ENCODE results near the gene PPIE. TPM values are rescaled to one million over a fixed set of nuclear protein-coding genes. Genes with fewer than 3 reads are reported as not detected.
A peak's percentile ranks its signal among the peaks of the same experiment; 100 is the strongest.
"Not testable (repeated sequence)": the region's sequence is repeated elsewhere in the genome, so short reads cannot be mapped to it uniquely, and the experiment has no call there.

The PPIE gene
- polyA plus RNA-seq, 4 donors = 39.7 to 72.5 (median 55.6) TPM

GRCh38 chr1:39788426-39788757, 49.7 kb downstream of the PPIE start:
- WGBS, 3 donors = 3 to 4% (median 4%) methylated on average over 5 to 51 of the region's 51 CpGs
- DNase-seq (no peak), FAIRE-seq (no peak)
- no peaks in the 10 kb centered on the region for H3K36me3 ChIP-seq (ENCODE audit: control insufficient read depth in 3 of 3, insufficient read depth in 2 of 3, low read depth in 1 of 3, low read length in 3 of 3)
- H3K27me3 ChIP-seq (ENCODE audit: control insufficient read depth in 3 of 3, insufficient read depth in 3 of 3, low read length in 3 of 3) = peaks cover 0 to 32% (median 0%) of the 10 kb centered on the region in 3 donors
- H3K4me1 ChIP-seq (ENCODE audit: control insufficient read depth in 3 of 3, insufficient read depth in 2 of 3, low read depth in 1 of 3, low read length in 2 of 3) = no peaks in the 10 kb centered on the region
- peak overlapping the region in 2 of 3 donors; percentile 57 to 74 for H3K4me3 ChIP-seq (ENCODE audit: low read depth in 1 of 3, low read length in 3 of 3)
- H3K27ac ChIP-seq (ENCODE audit: low read depth in 1 of 3, low read length in 2 of 3) = peak overlapping the region in 1 of 3 donors; percentile 68
- H3K9me3 ChIP-seq (ENCODE audit: control insufficient read depth in 2 of 2, insufficient read depth in 1 of 2, low read depth in 1 of 2, low read length in 1 of 2) = no peaks in the 10 kb centered on the region

GRCh38 chr1:39788758-39789570, 50.3 kb downstream of the PPIE start, which contains the start of gene BMP8B:
Gene BMP8B, minus strand, starts transcription at chr1:39788865. Its CDS starts 380 bp downstream, at chr1:39788485.
- H3K9me3 ChIP-seq (ENCODE audit: control insufficient read depth in 2 of 2, insufficient read depth in 1 of 2, low read depth in 1 of 2, low read length in 1 of 2) = no peaks in the 10 kb centered on the region
- FAIRE-seq = no peak
- H3K27me3 ChIP-seq (ENCODE audit: control insufficient read depth in 3 of 3, insufficient read depth in 3 of 3, low read length in 3 of 3) = peaks cover 0 to 29% (median 0%) of the 10 kb centered on the region in 3 donors
- H3K27ac ChIP-seq (ENCODE audit: low read depth in 1 of 3, low read length in 2 of 3) = peak within 1 kb of the TSS in 2 of 3 donors; percentile 20 to 68
- H3K36me3 ChIP-seq (ENCODE audit: control insufficient read depth in 3 of 3, insufficient read depth in 2 of 3, low read depth in 1 of 3, low read length in 3 of 3) = no peaks in the 10 kb centered on the region
- DNase-seq = peak; percentile 75 to 77
- H3K4me3 ChIP-seq (ENCODE audit: low read depth in 1 of 3, low read length in 3 of 3) = peak within 1 kb of the TSS in 2 of 3 donors; percentile 57 to 74
- no peaks in the 10 kb centered on the region for H3K4me1 ChIP-seq (ENCODE audit: control insufficient read depth in 3 of 3, insufficient read depth in 2 of 3, low read depth in 1 of 3, low read length in 2 of 3)
- WGBS, 3 donors = 1 to 3% (median 1%) methylated on average over 42 to 91 of the region's 91 CpGs

GRCh38 chr1:39789571-39790110, 51.0 kb downstream of the PPIE start:
- H3K4me3 ChIP-seq (ENCODE audit: low read depth in 1 of 3, low read length in 3 of 3) = peak overlapping the region in 1 of 3 donors; percentile 74

GRCh38 chr1:39791838-39792237, 53.2 kb downstream of the PPIE start:
- Histone ChIP-seq H3K36me3 (ENCODE audit: control insufficient read depth in 3 of 3, insufficient read depth in 2 of 3, low read depth in 1 of 3, low read length in 3 of 3) (no peaks in the 10 kb centered on the region), H3K27ac (ENCODE audit: low read depth in 1 of 3, low read length in 2 of 3) (no peak overlapping the region), H3K9me3 (ENCODE audit: control insufficient read depth in 2 of 2, insufficient read depth in 1 of 2, low read depth in 1 of 2, low read length in 1 of 2) (no peaks in the 10 kb centered on the region), H3K4me3 (ENCODE audit: low read depth in 1 of 3, low read length in 3 of 3) (no peak overlapping the region), H3K4me1 (ENCODE audit: control insufficient read depth in 3 of 3, insufficient read depth in 2 of 3, low read depth in 1 of 3, low read length in 2 of 3) (no peaks in the 10 kb centered on the region), H3K27me3 (ENCODE audit: control insufficient read depth in 3 of 3, insufficient read depth in 3 of 3, low read length in 3 of 3) (peaks cover 0 to 26% (median 0%) of the 10 kb centered on the region in 3 donors)
- 93 to 98% (median 95%) methylated on average over 2 of the region's 2 CpGs for WGBS, 3 donors
- no peak for FAIRE-seq
- no peak for DNase-seq

More at GRCh38 chr1:39789571-39790110, 51.0 kb downstream of the PPIE start:
- no peaks in the 10 kb centered on the region for H3K36me3 ChIP-seq (ENCODE audit: control insufficient read depth in 3 of 3, insufficient read depth in 2 of 3, low read depth in 1 of 3, low read length in 3 of 3)
- DNase-seq (no peak), FAIRE-seq (no peak)
- no peaks in the 10 kb centered on the region for H3K4me1 ChIP-seq (ENCODE audit: control insufficient read depth in 3 of 3, insufficient read depth in 2 of 3, low read depth in 1 of 3, low read length in 2 of 3)
- H3K27ac ChIP-seq (ENCODE audit: low read depth in 1 of 3, low read length in 2 of 3) = no peak overlapping the region
- no peaks in the 10 kb centered on the region for H3K9me3 ChIP-seq (ENCODE audit: control insufficient read depth in 2 of 2, insufficient read depth in 1 of 2, low read depth in 1 of 2, low read length in 1 of 2)
- H3K27me3 ChIP-seq (ENCODE audit: control insufficient read depth in 3 of 3, insufficient read depth in 3 of 3, low read length in 3 of 3) = peaks cover 0 to 29% (median 0%) of the 10 kb centered on the region in 3 donors
- 52 to 64% (median 56%) methylated on average over 14 to 15 of the region's 15 CpGs for WGBS, 3 donors

GRCh38 chr1:39795651-39796050, 57.0 kb downstream of the PPIE start:
- peaks cover 0 to 3% (median 2%) of the 10 kb centered on the region in 3 donors for H3K4me1 ChIP-seq (ENCODE audit: control insufficient read depth in 3 of 3, insufficient read depth in 2 of 3, low read depth in 1 of 3, low read length in 2 of 3)
- no peak overlapping the region for H3K27ac ChIP-seq (ENCODE audit: low read depth in 1 of 3, low read length in 2 of 3)
- DNase-seq = no peak
- FAIRE-seq = no peak
- 0 to 34% (median 5%) methylated on average over 1 of the region's 1 CpG for WGBS, 3 donors
- no peaks in the 10 kb centered on the region for H3K9me3 ChIP-seq (ENCODE audit: control insufficient read depth in 2 of 2, insufficient read depth in 1 of 2, low read depth in 1 of 2, low read length in 1 of 2)
- H3K36me3 ChIP-seq (ENCODE audit: control insufficient read depth in 3 of 3, insufficient read depth in 2 of 3, low read depth in 1 of 3, low read length in 3 of 3) = no peaks in the 10 kb centered on the region
- no peak overlapping the region for H3K4me3 ChIP-seq (ENCODE audit: low read depth in 1 of 3, low read length in 3 of 3)
- H3K27me3 ChIP-seq (ENCODE audit: control insufficient read depth in 3 of 3, insufficient read depth in 3 of 3, low read length in 3 of 3) = peaks cover 0 to 6% (median 0%) of the 10 kb centered on the region in 3 donors

- not testable (repeated sequence) for FAIRE-seq; H3K36me3 ChIP-seq (ENCODE audit: control insufficient read depth in 3 of 3, insufficient read depth in 2 of 3, low read depth in 1 of 3, low read length in 3 of 3); H3K4me1 ChIP-seq (ENCODE audit: control insufficient read depth in 3 of 3, insufficient read depth in 2 of 3, low read depth in 1 of 3, low read length in 2 of 3); H3K27me3 ChIP-seq (ENCODE audit: control insufficient read depth in 3 of 3, insufficient read depth in 3 of 3, low read length in 3 of 3); H3K4me3 ChIP-seq (ENCODE audit: low read depth in 1 of 3, low read length in 3 of 3); H3K9me3 ChIP-seq (ENCODE audit: control insufficient read depth in 2 of 2, insufficient read depth in 1 of 2, low read depth in 1 of 2, low read length in 1 of 2)
- DNase-seq = peak; percentile 93
- 35 to 41% (median 37%) methylated on average over 22 to 23 of the region's 26 CpGs for WGBS, 3 donors
- peak overlapping the region; percentile 39 to 91 (median 52) for H3K27ac ChIP-seq (ENCODE audit: low read depth in 1 of 3, low read length in 2 of 3)
Measured at GRCh38 chr1:39798859-39799769, 60.4 kb downstream of the PPIE start.

- H3K9me3 ChIP-seq (ENCODE audit: control insufficient read depth in 2 of 2, insufficient read depth in 1 of 2, low read depth in 1 of 2, low read length in 1 of 2) = no peaks in the 10 kb centered on the region
- 1% methylated on average over 7 to 8 of the region's 8 CpGs for WGBS, 3 donors
- H3K4me3 ChIP-seq (ENCODE audit: low read depth in 1 of 3, low read length in 3 of 3) = no peak overlapping the region
- no peaks in the 10 kb centered on the region for H3K36me3 ChIP-seq (ENCODE audit: control insufficient read depth in 3 of 3, insufficient read depth in 2 of 3, low read depth in 1 of 3, low read length in 3 of 3)
- peaks cover 0 to 2% (median 0%) of the 10 kb centered on the region in 3 donors for H3K27me3 ChIP-seq (ENCODE audit: control insufficient read depth in 3 of 3, insufficient read depth in 3 of 3, low read length in 3 of 3)
- peak overlapping the region in 1 of 3 donors; percentile 39 for H3K27ac ChIP-seq (ENCODE audit: low read depth in 1 of 3, low read length in 2 of 3)
- H3K4me1 ChIP-seq (ENCODE audit: control insufficient read depth in 3 of 3, insufficient read depth in 2 of 3, low read depth in 1 of 3, low read length in 2 of 3) = peaks cover 0 to 3% (median 2%) of the 10 kb centered on the region in 3 donors
- DNase-seq = peak; percentile 66 to 82
- FAIRE-seq = no peak
Measured at GRCh38 chr1:39799770-39800470, 61.2 kb downstream of the PPIE start.

Measured in small intestine (tissue), 7 donors.